Ishikawa (cell line): ENCODE measurements around the gene MED19.
A peak's percentile ranks its signal among the peaks of the same experiment; 100 is the strongest.

Source experiments
- CREB1 ChIP-seq: IDR thresholded peaks from 2 replicates; pipeline ENCODE4 v1.6.1; 2012; ENCODE audit warnings: low read depth
- EGR1 ChIP-seq: IDR thresholded peaks from 2 replicates; pipeline ENCODE4 v1.6.1; 2012
- EP300 ChIP-seq: IDR thresholded peaks from 2 replicates; pipeline ENCODE4 v1.6.1; 2012; ENCODE audit warnings: borderline replicate concordance
- FOXM1 ChIP-seq: IDR thresholded peaks from 2 replicates; pipeline ENCODE4 v1.6.1; 2012; ENCODE audit warnings: low read depth, borderline replicate concordance
- MAX ChIP-seq: IDR thresholded peaks from 2 replicates; pipeline ENCODE4 v1.6.1; 2012
- NFIC ChIP-seq: IDR thresholded peaks from 2 replicates; pipeline ENCODE4 v1.6.1; 2012
- RAD21 ChIP-seq: IDR thresholded peaks from 2 replicates; pipeline ENCODE4 v1.6.1; 2012; ENCODE audit warnings: low read depth
- REST ChIP-seq: IDR thresholded peaks from 2 replicates; pipeline ENCODE4 v1.6.1; 2012; ENCODE audit warnings: low read depth, mild to moderate bottlenecking
- TAF1 ChIP-seq: IDR thresholded peaks from 2 replicates; pipeline ENCODE4 v1.6.1; 2012; ENCODE audit warnings: low read depth, mild to moderate bottlenecking
- USF1 ChIP-seq: IDR thresholded peaks from 2 replicates; pipeline ENCODE4 v1.6.1; 2012
- YY1 ChIP-seq: IDR thresholded peaks from 2 replicates; pipeline ENCODE4 v1.6.1; 2012; ENCODE audit warnings: low read depth

- TF ChIP-seq RAD21, result no peak
- TF ChIP-seq TAF1, result peak; percentile 79
- peak; percentile 72; the same call in 1 of the 2 replicates for TF ChIP-seq YY1
- TF ChIP-seq EP300, result peak; percentile 43; the same call in 1 of the 2 replicates
- no peak for TF ChIP-seq REST
- TF ChIP-seq NFIC, result peak; percentile 21; the same call in 1 of the 2 replicates
- TF ChIP-seq CREB1, result no peak
- peak; percentile 98 for TF ChIP-seq MAX
- TF ChIP-seq EGR1, result peak; percentile 51
- peak; percentile 96 for TF ChIP-seq USF1
- no peak for TF ChIP-seq FOXM1
Observed at GRCh38 chr11:57741132-57742086, 29.4 kb upstream of the MED19 start, which contains the start of gene SELENOH.
